Superior temporal gyrus (tissue), 1 donor: ENCODE data around the gene SH3YL1.

ENCODE experiments used
- DNase-seq: peaks from one replicate; pipeline ENCODE4 v3.0.0-alpha.2; 2016; ENCODE audit errors: extremely low spot score

SH3YL1 gene

GRCh38 chr2:182509-183122, 81.2 kb downstream of the SH3YL1 start:
- no peak for DNase-seq

DNA sequence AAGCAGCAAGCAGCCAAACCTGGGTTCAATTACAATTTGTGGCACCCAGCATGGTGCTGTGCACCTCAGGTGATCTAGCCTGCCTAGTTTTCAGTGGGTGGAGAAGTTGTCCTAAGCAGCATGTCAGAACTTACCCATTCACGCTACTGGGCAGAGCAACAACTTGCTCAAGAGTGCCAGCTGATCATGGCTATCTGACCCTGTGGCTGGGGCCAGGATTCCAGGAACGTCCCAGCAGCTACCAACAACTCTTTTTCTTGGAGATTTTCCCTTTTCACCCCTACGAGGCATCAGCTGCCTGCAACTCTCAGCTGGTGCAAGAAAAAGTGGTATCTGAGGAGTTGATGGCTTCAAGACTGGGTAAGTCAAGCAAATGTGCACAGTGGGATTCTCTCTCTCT, 83.5 kb downstream of the SH3YL1 start:
- no peak for DNase-seq

GRCh38 chr2:179886-180285, 83.9 kb downstream of the SH3YL1 start:
- no peak for DNase-seq

DNA sequence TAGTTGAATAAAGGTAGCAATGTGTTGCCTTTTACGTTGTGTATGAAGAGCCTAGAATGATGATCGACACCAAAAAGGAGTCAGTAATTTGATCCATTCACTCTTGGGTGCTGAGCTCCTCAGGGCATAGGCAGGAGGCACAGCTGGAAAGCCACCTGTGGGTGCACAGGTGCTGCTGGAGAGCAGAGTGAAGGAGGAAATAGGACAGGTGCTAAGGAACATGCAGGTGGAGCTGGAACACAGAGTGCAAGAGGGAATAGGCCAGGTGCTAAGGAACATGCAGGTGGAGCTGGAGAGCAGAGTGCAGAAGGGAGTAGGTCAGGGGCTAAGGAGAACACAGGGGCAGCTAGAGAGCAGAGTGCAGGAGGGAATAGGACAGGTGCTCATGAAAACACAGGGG, 86.1 kb downstream of the SH3YL1 start:
- DNase-seq: no peak

GRCh38 chr2:176917-177316, 86.9 kb downstream of the SH3YL1 start:
- DNase-seq: no peak

- DNase-seq: no peak
Measured at GRCh38 chr2:175880-176820, 87.7 kb downstream of the SH3YL1 start.

DNA sequence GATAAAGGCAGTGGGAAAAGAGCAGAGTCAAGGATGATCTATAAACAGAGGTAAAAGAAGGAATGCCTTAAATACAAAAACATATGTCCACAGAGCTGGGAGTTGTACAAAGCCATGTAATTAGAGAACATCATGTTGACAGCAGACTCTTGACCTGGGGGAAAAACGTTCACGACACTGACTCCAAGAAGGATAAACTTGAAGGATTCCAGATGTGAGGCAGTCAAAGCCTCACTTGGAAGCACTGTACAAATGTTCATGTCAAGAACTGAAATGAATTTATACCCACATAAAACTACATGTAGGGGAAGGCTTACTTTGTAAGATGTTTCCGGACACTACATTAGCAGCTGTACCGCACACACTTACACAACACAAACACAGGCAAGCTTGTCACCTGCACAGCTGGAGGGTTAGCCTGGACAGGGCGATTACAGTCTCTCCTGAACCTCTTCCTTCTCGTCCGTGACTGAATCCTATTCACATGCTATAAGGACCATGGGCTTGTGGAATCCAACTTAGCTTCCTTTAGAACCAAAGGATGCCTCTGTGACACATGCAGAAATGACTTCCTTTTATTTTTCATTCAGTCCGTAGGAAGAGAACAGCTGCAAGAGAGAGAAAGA, 88.6 kb downstream of the SH3YL1 start:
- no peak for DNase-seq

GRCh38 chr2:172120-172519, 91.7 kb downstream of the SH3YL1 start:
- DNase-seq: peak; percentile 64

DNA sequence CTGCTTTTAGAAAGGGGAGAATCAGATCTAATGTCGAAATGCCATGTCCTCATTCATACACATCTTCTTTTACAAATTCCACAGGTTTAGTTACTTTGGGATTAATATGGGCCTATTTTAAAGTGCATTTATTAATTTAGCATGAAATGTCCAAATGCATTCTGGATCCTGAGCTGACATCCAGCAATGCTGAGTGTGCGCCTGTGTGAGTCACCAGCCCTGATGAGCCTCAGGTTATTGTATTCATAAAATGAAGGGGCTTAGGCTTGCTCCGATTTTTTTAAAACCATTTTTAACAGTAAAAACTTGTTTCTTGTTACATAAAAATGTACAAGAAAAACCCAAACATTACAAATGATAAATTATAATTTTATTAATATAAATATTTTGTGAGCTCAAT, 94.1 kb downstream of the SH3YL1 start:
- DNase-seq: no peak
